ENCODE data around the gene KCNT2. TPM values are rescaled to one million over a fixed set of nuclear protein-coding genes. Genes with fewer than 3 reads are reported as not detected.
A peak's percentile ranks its signal among the peaks of the same experiment; 100 is the strongest.

The KCNT2 gene
- polyA plus RNA-seq, 1 of the 3 experiments (the other 2 are of a cell fraction), result 0.56 TPM

DNA sequence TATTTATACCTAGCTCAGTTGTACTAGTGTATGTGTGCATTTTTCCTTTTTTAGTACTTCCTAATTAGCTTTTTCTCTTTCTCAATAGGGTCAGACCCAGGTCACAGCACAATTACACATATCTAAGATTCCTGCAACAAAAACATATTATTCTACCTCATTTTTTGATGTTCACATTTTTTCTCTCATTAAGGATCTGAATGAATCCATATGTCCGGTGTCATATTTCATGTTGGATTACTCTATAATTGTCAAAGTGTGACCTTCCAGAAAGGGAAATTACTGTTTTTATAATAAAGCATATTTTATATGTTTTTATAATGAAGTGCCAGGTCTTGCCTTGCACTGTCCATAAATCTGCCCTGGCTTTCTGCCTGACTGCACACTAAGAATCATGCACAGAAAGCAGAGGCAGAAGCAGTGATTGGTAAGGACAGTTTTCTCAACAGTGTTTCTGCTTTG is 143.7 kb downstream of the KCNT2 start (continued):
- TF ChIP-seq TEAD4 (IDR thresholded peaks at IDR 0.05; ENCODE audit: borderline replicate concordance, insufficient read depth) (peak; percentile 23; the same call in 1 of the 2 replicates), FOXM1 (IDR thresholded peaks at IDR 0.05; ENCODE audit: low read depth) (no peak), EP300 (IDR thresholded peaks at IDR 0.05; ENCODE audit: borderline replicate concordance in 1 of 2, low read depth in 1 of 2, low read length in 1 of 2) (peak in 1 of 2 experiments; percentile 42; a peak in 2 of 4 replicates), NRF1 (IDR thresholded peaks at IDR 0.05; ENCODE audit: low read depth, low read length) (no peak), TCF12 (IDR thresholded peaks at IDR 0.05) (peak; percentile 72), PBX3 (IDR thresholded peaks at IDR 0.05) (peak; percentile 62), CHD2 (IDR thresholded peaks at IDR 0.05; ENCODE audit: low read length, partially characterized antibody) (no peak)
- TF ChIP-seq, protein P1, sequence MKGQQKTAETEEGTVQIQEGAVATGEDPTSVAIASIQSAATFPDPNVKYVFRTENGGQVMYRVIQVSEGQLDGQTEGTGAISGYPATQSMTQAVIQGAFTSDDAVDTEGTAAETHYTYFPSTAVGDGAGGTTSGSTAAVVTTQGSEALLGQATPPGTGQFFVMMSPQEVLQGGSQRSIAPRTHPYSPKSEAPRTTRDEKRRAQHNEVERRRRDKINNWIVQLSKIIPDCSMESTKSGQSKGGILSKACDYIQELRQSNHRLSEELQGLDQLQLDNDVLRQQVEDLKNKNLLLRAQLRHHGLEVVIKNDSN (IDR thresholded peaks at IDR 0.05; ENCODE audit: borderline replicate concordance, low read depth), result no peak

DNA sequence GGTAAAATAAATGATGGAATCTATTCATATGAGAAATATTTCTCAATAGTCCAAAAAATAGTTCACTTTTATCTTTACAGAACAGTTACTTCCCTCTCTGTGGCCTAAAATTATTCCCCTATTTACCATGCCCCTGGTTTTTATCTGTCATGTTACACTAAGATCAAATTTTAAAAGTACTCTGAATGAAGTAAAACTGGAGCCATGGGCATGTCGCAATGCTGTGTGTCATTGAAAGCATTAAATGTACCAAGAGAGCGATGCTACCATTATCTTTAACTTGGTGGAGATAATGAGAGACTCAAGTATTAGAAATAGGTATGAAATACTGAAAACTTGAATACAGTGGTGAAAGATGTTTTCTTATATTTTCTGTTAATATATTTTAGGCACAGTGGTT is 146.2 kb downstream of the KCNT2 start:
- H3K9me3 ChIP-seq, result no peaks in the 10 kb centered on the region

More for the DNA sequence above, 146.2 kb downstream of the KCNT2 start:
- ChIA-PET POLR2A (no interaction called here), CTCF (no interaction called here)
- Histone ChIP-seq H4K20me1 (ENCODE audit: insufficient read depth) (no peaks in the 10 kb centered on the region), H3F3A (replicated peaks; ENCODE audit: insufficient read depth) (peaks cover 4% of the 10 kb centered on the region), H3K27ac (ENCODE audit: low read depth in 2 of 2, low read length in 1 of 2) (no peak overlapping the region), H2AFZ (ENCODE audit: low read depth) (no peak overlapping the region), H3K79me2 (ENCODE audit: insufficient read depth) (no peaks in the 10 kb centered on the region), H3K4me3 (ENCODE audit: low read depth in 2 of 2, low read length in 1 of 2) (no peak overlapping the region), H3K9me2 (no peaks in the 10 kb centered on the region), H3K4me1 (ENCODE audit: control insufficient read depth in 1 of 2, insufficient read depth in 2 of 2, low read depth in 1 of 2, low read length in 1 of 2) (peaks cover 12 to 16% of the 10 kb centered on the region in 2 experiments; a peak in 3 of 4 replicates), H3K27me3 (ENCODE audit: insufficient read depth) (no peaks in the 10 kb centered on the region), H3K36me3 (replicated peaks in 1 of 2; ENCODE audit: control insufficient read depth in 1 of 2, insufficient read depth in 2 of 2, low read length in 1 of 2) (no peaks in the 10 kb centered on the region), H3K4me2 (no peak overlapping the region), H3K9ac (no peak overlapping the region)
- no peak for TF ChIP-seq TCF12 (IDR thresholded peaks at IDR 0.05)
- no peak for TF ChIP-seq SIN3A (IDR thresholded peaks at IDR 0.05; ENCODE audit: borderline replicate concordance, low read depth, low read length)
- TF ChIP-seq RXRA (IDR thresholded peaks at IDR 0.05; ENCODE audit: borderline replicate concordance, low read depth), result no peak
- no peak for TF ChIP-seq CHD2 (IDR thresholded peaks at IDR 0.05; ENCODE audit: low read length, partially characterized antibody)
- no peak for TF ChIP-seq RFX5 (IDR thresholded peaks at IDR 0.05; ENCODE audit: low read length)
- TF ChIP-seq YY1 (IDR thresholded peaks at IDR 0.05; ENCODE audit: low read depth), result no peak
- TF ChIP-seq FOSL2 (IDR thresholded peaks at IDR 0.05; ENCODE audit: borderline replicate concordance, low read depth), result no peak
- no peak for TF ChIP-seq SMC3 (IDR thresholded peaks at IDR 0.05; ENCODE audit: low read depth, low read length)
- no peak for TF ChIP-seq FOXM1 (IDR thresholded peaks at IDR 0.05; ENCODE audit: low read depth)
- TF ChIP-seq, protein P2, sequence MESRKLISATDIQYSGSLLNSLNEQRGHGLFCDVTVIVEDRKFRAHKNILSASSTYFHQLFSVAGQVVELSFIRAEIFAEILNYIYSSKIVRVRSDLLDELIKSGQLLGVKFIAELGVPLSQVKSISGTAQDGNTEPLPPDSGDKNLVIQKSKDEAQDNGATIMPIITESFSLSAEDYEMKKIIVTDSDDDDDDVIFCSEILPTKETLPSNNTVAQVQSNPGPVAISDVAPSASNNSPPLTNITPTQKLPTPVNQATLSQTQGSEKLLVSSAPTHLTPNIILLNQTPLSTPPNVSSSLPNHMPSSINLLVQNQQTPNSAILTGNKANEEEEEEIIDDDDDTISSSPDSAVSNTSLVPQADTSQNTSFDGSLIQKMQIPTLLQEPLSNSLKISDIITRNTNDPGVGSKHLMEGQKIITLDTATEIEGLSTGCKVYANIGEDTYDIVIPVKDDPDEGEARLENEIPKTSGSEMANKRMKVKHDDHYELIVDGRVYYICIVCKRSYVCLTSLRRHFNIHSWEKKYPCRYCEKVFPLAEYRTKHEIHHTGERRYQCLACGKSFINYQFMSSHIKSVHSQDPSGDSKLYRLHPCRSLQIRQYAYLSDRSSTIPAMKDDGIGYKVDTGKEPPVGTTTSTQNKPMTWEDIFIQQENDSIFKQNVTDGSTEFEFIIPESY (IDR thresholded peaks at IDR 0.05; ENCODE audit: borderline replicate concordance, low read depth), result no peak
- no peak for TF ChIP-seq ELF1 (IDR thresholded peaks at IDR 0.05)
- TF ChIP-seq NFIC (IDR thresholded peaks at IDR 0.05; ENCODE audit: borderline replicate concordance), result no peak
- no peak for TF ChIP-seq TAF1 (IDR thresholded peaks at IDR 0.05; ENCODE audit: borderline replicate concordance, low read depth, low read length)
- TF ChIP-seq EZH2phosphoT487 (IDR thresholded peaks at IDR 0.05; ENCODE audit: borderline replicate concordance, low read depth), result no peak
- TF ChIP-seq, protein P3, sequence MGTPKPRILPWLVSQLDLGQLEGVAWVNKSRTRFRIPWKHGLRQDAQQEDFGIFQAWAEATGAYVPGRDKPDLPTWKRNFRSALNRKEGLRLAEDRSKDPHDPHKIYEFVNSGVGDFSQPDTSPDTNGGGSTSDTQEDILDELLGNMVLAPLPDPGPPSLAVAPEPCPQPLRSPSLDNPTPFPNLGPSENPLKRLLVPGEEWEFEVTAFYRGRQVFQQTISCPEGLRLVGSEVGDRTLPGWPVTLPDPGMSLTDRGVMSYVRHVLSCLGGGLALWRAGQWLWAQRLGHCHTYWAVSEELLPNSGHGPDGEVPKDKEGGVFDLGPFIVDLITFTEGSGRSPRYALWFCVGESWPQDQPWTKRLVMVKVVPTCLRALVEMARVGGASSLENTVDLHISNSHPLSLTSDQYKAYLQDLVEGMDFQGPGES (IDR thresholded peaks at IDR 0.05; ENCODE audit: low read depth, low read length), result no peak
- TF ChIP-seq, protein P4, sequence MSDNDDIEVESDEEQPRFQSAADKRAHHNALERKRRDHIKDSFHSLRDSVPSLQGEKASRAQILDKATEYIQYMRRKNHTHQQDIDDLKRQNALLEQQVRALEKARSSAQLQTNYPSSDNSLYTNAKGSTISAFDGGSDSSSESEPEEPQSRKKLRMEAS (IDR thresholded peaks at IDR 0.05; ENCODE audit: low read depth), result no peak
- 86% methylated on average over 2 of the region's 2 CpGs for WGBS (ENCODE audit: low lambda C conversion rate)
- DNase-seq, result no peak
